Stomach (tissue), 9 donors: ENCODE measurements around the gene SHE. TPM values are rescaled to one million over a fixed set of nuclear protein-coding genes. Genes with fewer than 3 reads are reported as not detected.

Experiments used
- DNase-seq, 2 donors: peaks; one replicate each; pipeline versions ENCODE4 v3.0.0 to v3.0.0-alpha.2; 2013 to 2019
- H3K27ac ChIP-seq, 5 donors: fragments of 200-600 bp in 4 of 5; sonication (generic) in 4 of 5; one replicate each; pipeline ENCODE4 v1.5.1; 2013 to 2019; ENCODE audit warnings: mild to moderate bottlenecking in 1 of 5, moderate library complexity in 1 of 5
- H3K27me3 ChIP-seq, 3 donors: fragments of 200-600 bp; sonication (generic); one replicate each; pipeline ENCODE4 v1.5.1; 2017 to 2019; ENCODE audit warnings: mixed run types in 1 of 3
- H3K36me3 ChIP-seq, 4 donors: fragments of 200-600 bp; sonication (generic); 1 replicate in 3 of 4; 2 replicates in 1 of 4; pipeline ENCODE4 v1.5.1; 2016 to 2019
- H3K4me1 ChIP-seq, 4 donors: fragments of 200-600 bp; sonication (generic); one replicate each; pipeline ENCODE4 v1.5.1; 2016 to 2019
- H3K4me3 ChIP-seq, 4 donors: fragments of 200-600 bp; sonication (generic) in 3 of 4; one replicate each; pipeline ENCODE4 v1.5.1; 2016 to 2019; ENCODE audit warnings: mild to moderate bottlenecking in 1 of 4
- H3K9me3 ChIP-seq, 4 donors: fragments of 200-600 bp; sonication (generic); one replicate each; pipeline ENCODE4 v1.5.1; 2016 to 2019
- EP300 ChIP-seq: sonication (generic); formaldehyde crosslinking; IDR thresholded peaks from one replicate; pipeline ENCODE4 v1.6.1; 2017; ENCODE audit warnings: antibody characterized with exemption
- POLR2A ChIP-seq, 4 donors: fragments of 450-650 bp; IDR thresholded peaks; one replicate each; pipeline ENCODE4 v1.6.1; 2016; ENCODE audit warnings: antibody characterized with exemption in 4 of 4, control low read depth in 2 of 4, mild to moderate bottlenecking in 1 of 4, moderate library complexity in 1 of 4
- POLR2AphosphoS5 ChIP-seq, 3 donors: sonication (generic); formaldehyde crosslinking; IDR thresholded peaks; one replicate each; pipeline ENCODE4 v1.6.1; 2016; ENCODE audit warnings: antibody characterized with exemption in 3 of 3
- WGBS, 5 donors: extraction: QIAGEN DNeasy Blood & Tissue Kit in 3 of 5; methylation state at CpG; one replicate each; pipeline versions ENCODE4 v1.1.5 to v1.1.7; 2013 to 2018; 5-methylcytosine and 5-hydroxymethylcytosine counted together
- intact Hi-C: fragments of 100-400 bp; cut with DNase I; formaldehyde crosslinking; loops from one replicate; pipeline ENCODE4 v1.15.1; 2023; ENCODE audit warnings: low total_unique reads
- polyA plus RNA-seq, 3 donors: library from polyadenylated mRNA; stranded (reverse); fragments of 200-250 nt; gene quantifications; one replicate each; pipeline ENCODE4 v1.2.3, GENCODE V29; 2013
- total RNA-seq, 5 donors: library from RNA; depleted of rRNA; stranded (reverse); fragments of >200 nt; gene quantifications; one replicate each; pipeline versions ENCODE4 v1.1.0 to v1.2.3, GENCODE V29; 2014 to 2016
- TF ChIP-seq, protein P1 (sequence below), 7 experiments: fragments of 450-650 bp in 4 of 7; fragments of 200-600 bp in 3 of 7; sonication (generic) in 3 of 7; IDR thresholded peaks; one replicate each; pipeline ENCODE4 v1.5.1; 2016 to 2019; ENCODE audit warnings: antibody characterized with exemption in 7 of 7, control low read depth in 2 of 7, mild to moderate bottlenecking in 1 of 7
- donor health status: healthy with polysubstance abuse.
- donor health status: Bipolar disorder and iron deficiency.
- donor health status: healthy.

The SHE gene
- total and polyA plus RNA-seq, 8 donors, result 0.87 to 13.8 (median 4.5) TPM

DNA sequence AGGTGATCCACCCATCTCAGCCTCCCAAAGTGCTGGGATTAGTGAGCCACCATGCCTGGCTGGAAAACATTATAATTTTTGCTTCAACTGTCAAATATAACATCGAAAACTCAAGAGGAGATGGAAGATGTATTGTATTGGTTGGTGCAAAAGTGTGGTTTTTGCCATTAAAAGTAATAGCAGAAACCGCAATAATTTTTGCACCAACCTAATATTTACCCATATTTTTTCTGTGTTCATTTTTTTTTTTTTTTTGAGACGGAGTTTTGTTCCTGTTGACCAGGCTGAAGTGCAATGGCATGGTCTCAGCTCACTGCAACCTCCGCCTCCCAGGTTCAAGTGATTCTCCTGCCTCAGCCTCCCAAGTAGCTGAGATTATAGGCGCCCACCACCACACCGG, 27.1 kb upstream of the SHE start:
- WGBS, 5 donors, result 79 to 95% (median 93%) methylated on average over 6 of the region's 6 CpGs
- no peak overlapping the region for H3K27ac ChIP-seq
- no peak for TF ChIP-seq POLR2A (IDR thresholded peaks at IDR 0.05)
- no peak for TF ChIP-seq POLR2AphosphoS5 (IDR thresholded peaks at IDR 0.05)
- TF ChIP-seq, protein P1, sequence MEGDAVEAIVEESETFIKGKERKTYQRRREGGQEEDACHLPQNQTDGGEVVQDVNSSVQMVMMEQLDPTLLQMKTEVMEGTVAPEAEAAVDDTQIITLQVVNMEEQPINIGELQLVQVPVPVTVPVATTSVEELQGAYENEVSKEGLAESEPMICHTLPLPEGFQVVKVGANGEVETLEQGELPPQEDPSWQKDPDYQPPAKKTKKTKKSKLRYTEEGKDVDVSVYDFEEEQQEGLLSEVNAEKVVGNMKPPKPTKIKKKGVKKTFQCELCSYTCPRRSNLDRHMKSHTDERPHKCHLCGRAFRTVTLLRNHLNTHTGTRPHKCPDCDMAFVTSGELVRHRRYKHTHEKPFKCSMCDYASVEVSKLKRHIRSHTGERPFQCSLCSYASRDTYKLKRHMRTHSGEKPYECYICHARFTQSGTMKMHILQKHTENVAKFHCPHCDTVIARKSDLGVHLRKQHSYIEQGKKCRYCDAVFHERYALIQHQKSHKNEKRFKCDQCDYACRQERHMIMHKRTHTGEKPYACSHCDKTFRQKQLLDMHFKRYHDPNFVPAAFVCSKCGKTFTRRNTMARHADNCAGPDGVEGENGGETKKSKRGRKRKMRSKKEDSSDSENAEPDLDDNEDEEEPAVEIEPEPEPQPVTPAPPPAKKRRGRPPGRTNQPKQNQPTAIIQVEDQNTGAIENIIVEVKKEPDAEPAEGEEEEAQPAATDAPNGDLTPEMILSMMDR (IDR thresholded peaks at IDR 0.05), result no peak
- no peak for TF ChIP-seq EP300
- no peak overlapping the region for H3K4me3 ChIP-seq
- no peaks in the 10 kb centered on the region for H3K27me3 ChIP-seq
- no peaks in the 10 kb centered on the region for H3K36me3 ChIP-seq
- H3K4me1 ChIP-seq, result no peaks in the 10 kb centered on the region
- no peak for DNase-seq
- intact Hi-C loops, result no loop called here
- no peaks in the 10 kb centered on the region for H3K9me3 ChIP-seq

DNA sequence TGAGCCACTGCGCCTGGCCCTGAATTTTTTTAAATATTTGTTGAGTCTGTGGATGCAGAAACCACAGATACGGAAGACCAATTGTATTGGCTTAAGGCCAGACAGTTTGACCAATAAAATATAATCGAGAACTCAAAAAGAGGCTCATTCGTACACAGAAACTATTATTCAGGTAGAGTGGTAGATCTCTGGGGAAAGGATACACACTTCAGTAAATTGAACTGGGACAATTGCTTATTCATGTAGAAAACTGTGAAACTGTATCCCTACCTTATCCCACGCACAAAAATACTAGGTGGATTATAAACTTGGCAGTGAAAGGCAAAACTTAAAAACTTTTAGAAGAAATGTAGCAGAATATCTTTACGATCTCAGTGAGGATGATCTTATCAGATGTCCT, 25.0 kb upstream of the SHE start:
- WGBS, 5 donors, result 53 to 69% (median 61%) methylated on average over 6 of the region's 6 CpGs

DNA sequence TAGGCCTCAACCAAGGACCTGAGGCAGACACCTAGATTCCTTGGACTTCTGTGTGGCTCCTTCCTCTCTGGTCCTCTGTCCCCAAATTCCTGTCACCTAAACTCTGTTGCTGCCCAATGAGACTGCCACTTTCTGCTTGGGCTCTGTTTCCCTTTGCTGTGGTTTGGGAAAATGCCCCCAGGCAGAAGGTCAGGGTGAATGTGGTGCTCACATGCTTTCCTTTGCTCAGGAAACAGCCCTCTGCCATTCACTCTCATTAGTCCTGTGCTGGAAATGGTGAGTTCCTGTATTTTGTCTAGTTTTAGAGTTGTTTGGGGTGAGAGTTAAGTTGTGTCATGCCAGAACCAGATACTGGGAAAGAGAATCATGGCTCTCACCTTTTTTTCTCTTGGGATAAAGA, 22.7 kb upstream of the SHE start:
- intact Hi-C loops, result no loop called here
- Histone ChIP-seq H3K27ac (no peak overlapping the region), H3K9me3 (no peaks in the 10 kb centered on the region), H3K27me3 (peaks cover 0 to 5% (median 0%) of the 10 kb centered on the region in 3 donors), H3K4me1 (peaks cover 0 to 9% (median 2%) of the 10 kb centered on the region in 4 donors), H3K4me3 (no peak overlapping the region), H3K36me3 (no peaks in the 10 kb centered on the region)
- TF ChIP-seq POLR2AphosphoS5 (IDR thresholded peaks at IDR 0.05), result no peak
- TF ChIP-seq, protein P1 (IDR thresholded peaks at IDR 0.05), result no peak
- TF ChIP-seq EP300, result no peak
- TF ChIP-seq POLR2A (IDR thresholded peaks at IDR 0.05), result no peak
- no peak for DNase-seq

More for the DNA sequence above, 25.0 kb upstream of the SHE start:
- H3K27ac ChIP-seq, result no peak overlapping the region
- DNase-seq, result no peak
- no peaks in the 10 kb centered on the region for H3K36me3 ChIP-seq
- H3K27me3 ChIP-seq, result peaks cover 0 to 5% (median 0%) of the 10 kb centered on the region in 3 donors
- no peak overlapping the region for H3K4me3 ChIP-seq
- no peaks in the 10 kb centered on the region for H3K9me3 ChIP-seq
- H3K4me1 ChIP-seq, result no peaks in the 10 kb centered on the region
- TF ChIP-seq POLR2A (IDR thresholded peaks at IDR 0.05) (no peak), POLR2AphosphoS5 (IDR thresholded peaks at IDR 0.05) (no peak), EP300 (no peak)
- TF ChIP-seq, protein P1 (IDR thresholded peaks at IDR 0.05), result no peak
- intact Hi-C loops, result no loop called here

DNA sequence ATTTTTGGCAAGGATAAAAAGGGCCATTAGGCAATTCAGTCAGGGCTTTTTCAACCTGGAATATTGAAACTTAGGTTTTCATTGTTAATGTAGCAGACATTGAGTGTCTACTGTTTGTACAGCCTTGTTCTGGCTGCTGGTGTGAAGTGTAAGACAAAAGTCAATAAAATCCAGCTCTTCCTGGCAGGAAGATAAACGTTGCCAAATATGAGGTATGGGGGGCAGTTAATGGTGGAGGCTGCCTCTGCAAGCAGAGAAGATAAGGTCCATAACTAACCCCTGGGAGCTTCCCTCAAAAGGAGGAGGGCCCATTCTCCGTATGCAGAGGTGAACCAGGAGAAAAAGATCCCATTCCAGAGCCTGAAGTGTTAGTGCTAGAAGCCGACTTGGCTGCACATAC, 19.5 kb upstream of the SHE start:
- no peak for DNase-seq
- peaks cover 0 to 9% (median 2%) of the 10 kb centered on the region in 4 donors for H3K4me1 ChIP-seq
- H3K27ac ChIP-seq, result no peak overlapping the region
- H3K4me3 ChIP-seq, result no peak overlapping the region
- H3K9me3 ChIP-seq, result no peaks in the 10 kb centered on the region
- H3K27me3 ChIP-seq, result peaks cover 0 to 10% (median 0%) of the 10 kb centered on the region in 3 donors
- 28 to 44% (median 30%) methylated on average over 3 of the region's 3 CpGs for WGBS, 5 donors
- intact Hi-C loops, result no loop called here
- H3K36me3 ChIP-seq, result no peaks in the 10 kb centered on the region
- TF ChIP-seq POLR2AphosphoS5 (IDR thresholded peaks at IDR 0.05) (no peak), POLR2A (IDR thresholded peaks at IDR 0.05) (no peak), EP300 (no peak)
- TF ChIP-seq, protein P1 (IDR thresholded peaks at IDR 0.05), result no peak
